ENCODE measurements around the gene ELOVL7. TPM values are rescaled to one million over a fixed set of nuclear protein-coding genes. Genes with fewer than 3 reads are reported as not detected.

Gene ELOVL7
- total and polyA plus RNA-seq, 2 donors (not counting 3 experiments of a cell fraction or from before 2014, with no cell fraction given) = 0.01 to 0.09 TPM

- intact Hi-C loops (cut with micrococcal nuclease) = no loop called here
- H3K79me2 ChIP-seq (ENCODE audit: control insufficient read depth, insufficient read depth, low read length) = no peaks in the 10 kb centered on the region
- no TSS peak for BruUV-seq (replicated peaks)
- H3K27ac ChIP-seq (ENCODE audit: insufficient read depth, low read depth, low read length) = no peak overlapping the region
- DNase-seq (ENCODE audit: low read depth, low spot score) = no peak
- H3K9me1 ChIP-seq (replicated peaks; ENCODE audit: control insufficient read depth, extremely low read depth, insufficient read depth, low read length) = no peaks in the 10 kb centered on the region
- H3K9ac ChIP-seq (replicated peaks; ENCODE audit: extremely low read depth, insufficient read depth, low read length) = no peak overlapping the region
- H3K27me3 ChIP-seq (ENCODE audit: control insufficient read depth in 2 of 2, insufficient read depth in 2 of 2, low read length in 2 of 2) = peaks cover 18 to 28% of the 10 kb centered on the region in 2 experiments
- POLR2A ChIA-PET = no interaction called here
- CTCF ChIA-PET = no interaction called here
- FAIRE-seq = no peak
- no peaks in the 10 kb centered on the region for H3K4me1 ChIP-seq (ENCODE audit: control insufficient read depth, extremely low read depth, insufficient read depth, low read length)
- H2AFZ ChIP-seq (ENCODE audit: low read depth, low read length) = no peak overlapping the region
- dilution Hi-C loops (cut with MboI; ENCODE audit: extremely low pct_ligation_motif_present, low sequenced_read_pairs) = no loop called here
- H3K9me3 ChIP-seq (replicated peaks; ENCODE audit: control insufficient read depth, insufficient read depth, low read length) = no peaks in the 10 kb centered on the region
- no peak for TF ChIP-seq GATA2 (IDR thresholded peaks at IDR 0.05; ENCODE audit: insufficient read depth, insufficient read length, low read depth, low read length)
- no peak for TF ChIP-seq JUN (IDR thresholded peaks at IDR 0.05; ENCODE audit: borderline replicate concordance, insufficient read depth, insufficient read length, low read depth)
- TF ChIP-seq MYC (IDR thresholded peaks at IDR 0.05; ENCODE audit: low read depth, low read length) = no peak
- TF ChIP-seq, protein P1, sequence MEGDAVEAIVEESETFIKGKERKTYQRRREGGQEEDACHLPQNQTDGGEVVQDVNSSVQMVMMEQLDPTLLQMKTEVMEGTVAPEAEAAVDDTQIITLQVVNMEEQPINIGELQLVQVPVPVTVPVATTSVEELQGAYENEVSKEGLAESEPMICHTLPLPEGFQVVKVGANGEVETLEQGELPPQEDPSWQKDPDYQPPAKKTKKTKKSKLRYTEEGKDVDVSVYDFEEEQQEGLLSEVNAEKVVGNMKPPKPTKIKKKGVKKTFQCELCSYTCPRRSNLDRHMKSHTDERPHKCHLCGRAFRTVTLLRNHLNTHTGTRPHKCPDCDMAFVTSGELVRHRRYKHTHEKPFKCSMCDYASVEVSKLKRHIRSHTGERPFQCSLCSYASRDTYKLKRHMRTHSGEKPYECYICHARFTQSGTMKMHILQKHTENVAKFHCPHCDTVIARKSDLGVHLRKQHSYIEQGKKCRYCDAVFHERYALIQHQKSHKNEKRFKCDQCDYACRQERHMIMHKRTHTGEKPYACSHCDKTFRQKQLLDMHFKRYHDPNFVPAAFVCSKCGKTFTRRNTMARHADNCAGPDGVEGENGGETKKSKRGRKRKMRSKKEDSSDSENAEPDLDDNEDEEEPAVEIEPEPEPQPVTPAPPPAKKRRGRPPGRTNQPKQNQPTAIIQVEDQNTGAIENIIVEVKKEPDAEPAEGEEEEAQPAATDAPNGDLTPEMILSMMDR (IDR thresholded peaks at IDR 0.05; ENCODE audit: extremely low read depth in 1 of 2, insufficient read depth in 1 of 2, low read depth in 1 of 2, low read length in 2 of 2) = no peak
- no peak for TF ChIP-seq EZH2 (IDR thresholded peaks at IDR 0.05; ENCODE audit: borderline replicate concordance, low read depth, low read length, severe bottlenecking)
- TF ChIP-seq MAX (IDR thresholded peaks at IDR 0.05; ENCODE audit: insufficient read depth, insufficient read length) = no peak
- no peak for TF ChIP-seq POLR2A (IDR thresholded peaks at IDR 0.05; ENCODE audit: low read depth, low read length)
- no peak for TF ChIP-seq POLR2AphosphoS5 (IDR thresholded peaks at IDR 0.05; ENCODE audit: insufficient read depth, low read depth, low read length)
- TF ChIP-seq FOS (IDR thresholded peaks at IDR 0.05; ENCODE audit: borderline replicate concordance, insufficient read depth, low read length) = no peak
- H3K4me3 ChIP-seq (replicated peaks in 1 of 3; ENCODE audit: insufficient read depth in 1 of 3, low read depth in 1 of 3, low read length in 3 of 3) = no peak overlapping the region
- no peaks in the 10 kb centered on the region for H4K20me1 ChIP-seq (replicated peaks; ENCODE audit: control insufficient read depth, extremely low read depth, insufficient read depth, low read length)
- no peaks in the 10 kb centered on the region for H3K36me3 ChIP-seq (ENCODE audit: control insufficient read depth in 2 of 2, extremely low read depth in 1 of 2, insufficient read depth in 2 of 2, low read length in 2 of 2)
- H3K4me2 ChIP-seq (ENCODE audit: insufficient read depth, low read length) = no peak overlapping the region
Measured at GRCh38 chr5:60852317-60852716, 8.2 kb upstream of the ELOVL7 start.
